Mucosa of descending colon (tissue), 3 donors: Measurements from ENCODE around the gene HEXIM2. TPM values are rescaled to one million over a fixed set of nuclear protein-coding genes. Genes with fewer than 3 reads are reported as not detected.
A peak's percentile ranks its signal among the peaks of the same experiment; 100 is the strongest.

Source experiments
- ATAC-seq: fragments of 200-7000 bp; cut with Tn5 transposase; one replicate; pipeline ENCODE4 v1.9.1; 2020; ENCODE audit warnings: mild to moderate bottlenecking, moderate library complexity
- DNase-seq, 3 donors: peaks; one replicate each; pipeline ENCODE4 v3.0.0-alpha.2; 2020
- H3K36me3 ChIP-seq: fragments of 200-600 bp; one replicate; pipeline ENCODE4 v1.8.0; 2021; ENCODE audit warnings: low read depth, mild to moderate bottlenecking
- H3K4me1 ChIP-seq: fragments of 200-600 bp; one replicate; pipeline ENCODE4 v1.8.0; 2021; ENCODE audit warnings: low read depth, mild to moderate bottlenecking
- H3K4me3 ChIP-seq: fragments of 200-600 bp; one replicate; pipeline ENCODE4 v1.8.0; 2021; ENCODE audit warnings: mild to moderate bottlenecking
- H3K9me3 ChIP-seq: fragments of 200-600 bp; one replicate; pipeline ENCODE4 v1.8.0; 2021; ENCODE audit warnings: mild to moderate bottlenecking
- CTCF ChIP-seq: fragments of 200-600 bp; IDR thresholded peaks from one replicate; pipeline ENCODE4 v1.8.0; 2022; ENCODE audit warnings: antibody characterized with exemption, mild to moderate bottlenecking
- intact Hi-C, 2 donors: fragments of 100-400 bp; cut with DNase I in 1 of 2; cut with micrococcal nuclease in 1 of 2; formaldehyde crosslinking; loops; one replicate each; pipeline versions ENCODE4 v1.11.0 to v1.11.1; 2022; cut with DNase I, micrococcal nuclease
- total RNA-seq, 3 donors: library from RNA; stranded (reverse); fragmentation: NEBNext Ultra II Directional in 2 of 3; extraction: Animal tissue kit (Norgen Biotek cat#: 25700) in 2 of 3; gene quantifications; one replicate each; pipeline versions ENCODE4 v1.2.1 to v1.2.4, GENCODE V29; 2021 to 2023
- donor health status: DM: no; HTN: no; CAD: no; lungs with moderate emphysema.
- donor health status: DM: no; HTN: no; CAD: no.
- donor health status: DM: no; HTN: yes; CAD: no.

The HEXIM2 gene
- total RNA-seq, 3 donors from 2014 or later, result 3.9 to 9.6 (median 4.5) TPM

- H3K4me3 ChIP-seq, result no peak overlapping the region
- ATAC-seq (peak; percentile 60), DNase-seq (peak; percentile 49 to 72 (median 50))
- no peak for TF ChIP-seq CTCF
- H3K4me1 ChIP-seq, result peaks cover 29% of the 10 kb centered on the region
- H3K36me3 ChIP-seq, result no peaks in the 10 kb centered on the region
- no peaks in the 10 kb centered on the region for H3K9me3 ChIP-seq
- intact Hi-C loops, result no loop called here
These were observed 9.3 kb downstream of the HEXIM2 start for GRCh38 chr17:45170931-45171337.

DNA sequence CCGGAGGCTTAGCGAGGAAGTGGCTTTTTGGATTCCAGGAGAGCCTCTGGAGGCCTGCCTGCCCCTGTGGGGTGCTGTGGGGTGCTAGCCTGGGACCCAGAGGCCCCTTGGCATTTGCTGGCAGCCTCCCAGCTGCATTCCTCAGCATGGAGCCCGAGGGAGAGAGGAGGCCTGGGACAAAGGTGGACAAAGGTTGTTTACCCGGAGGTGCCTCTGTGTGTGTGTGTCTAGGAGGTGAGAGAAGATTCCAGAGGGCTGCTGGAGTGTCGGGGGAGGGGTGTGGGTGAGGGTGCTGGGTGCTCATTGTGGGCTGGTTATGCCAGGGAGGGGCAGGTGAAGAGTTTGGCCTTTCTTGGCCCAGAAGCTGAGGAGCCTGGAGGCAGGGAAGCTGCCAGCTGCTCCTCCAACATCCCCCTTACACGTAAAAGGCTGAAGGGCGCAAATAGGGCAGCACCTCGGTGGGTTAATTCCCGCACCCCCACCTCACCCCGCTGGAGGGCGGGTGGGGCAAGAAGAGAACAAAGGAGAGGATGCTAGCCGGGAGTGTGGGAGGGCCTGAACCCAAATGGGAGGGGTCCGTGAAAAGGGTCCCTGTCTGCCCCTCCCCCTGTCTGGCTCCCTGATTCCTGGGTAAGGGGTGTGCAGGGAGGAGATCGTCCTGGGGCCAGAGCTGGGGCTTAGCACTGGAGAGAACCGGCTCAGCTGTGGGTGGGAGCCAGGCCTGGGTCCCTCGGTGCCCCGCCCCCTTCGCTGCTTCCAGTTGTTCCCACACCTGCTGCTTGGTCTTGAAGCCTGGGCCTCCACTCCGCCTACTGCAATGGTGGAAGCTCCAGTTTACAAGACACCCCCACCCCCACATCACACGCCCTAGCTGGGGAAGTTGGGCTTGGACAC lies 9.9 kb downstream of the HEXIM2 start:
- Histone ChIP-seq H3K4me1 (peaks cover 35% of the 10 kb centered on the region), H3K9me3 (no peaks in the 10 kb centered on the region), H3K4me3 (no peak overlapping the region), H3K36me3 (no peaks in the 10 kb centered on the region)
- ATAC-seq (peak; percentile 59), DNase-seq (peak; percentile 60 to 64 (median 62))
- intact Hi-C loops, result no loop called here
- no peak for TF ChIP-seq CTCF

DNA sequence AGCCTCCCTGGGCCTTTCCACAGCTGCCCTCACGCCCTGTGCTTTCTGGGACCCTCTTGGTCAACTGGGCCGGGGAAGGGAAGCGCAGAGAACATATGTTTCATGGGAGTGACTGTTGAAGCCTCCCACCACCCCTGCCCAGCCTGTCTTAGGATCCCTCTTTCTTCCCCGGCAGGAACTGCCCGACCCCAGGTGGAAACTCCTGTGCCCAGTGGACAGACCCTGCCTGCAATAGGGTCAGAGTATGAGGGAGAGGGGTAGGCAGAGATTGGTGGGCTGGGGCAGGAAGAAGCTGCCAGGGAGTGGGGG lies 10.5 kb downstream of the HEXIM2 start:
- Histone ChIP-seq H3K9me3 (no peaks in the 10 kb centered on the region), H3K4me1 (peaks cover 36% of the 10 kb centered on the region), H3K36me3 (no peaks in the 10 kb centered on the region), H3K4me3 (no peak overlapping the region)
- intact Hi-C loops, result no loop called here
- DNase-seq (no peak), ATAC-seq (no peak)
- no peak for TF ChIP-seq CTCF

- H3K9me3 ChIP-seq, result no peaks in the 10 kb centered on the region
- H3K4me3 ChIP-seq, result no peak overlapping the region
- ATAC-seq (peak; percentile 74), DNase-seq (peak; percentile 79 to 82 (median 81))
- no peak for TF ChIP-seq CTCF
- H3K36me3 ChIP-seq, result no peaks in the 10 kb centered on the region
- intact Hi-C loops, result no loop called here
- H3K4me1 ChIP-seq, result peaks cover 36% of the 10 kb centered on the region
These were observed 11.0 kb downstream of the HEXIM2 start for GRCh38 chr17:45172541-45173286.

DNA sequence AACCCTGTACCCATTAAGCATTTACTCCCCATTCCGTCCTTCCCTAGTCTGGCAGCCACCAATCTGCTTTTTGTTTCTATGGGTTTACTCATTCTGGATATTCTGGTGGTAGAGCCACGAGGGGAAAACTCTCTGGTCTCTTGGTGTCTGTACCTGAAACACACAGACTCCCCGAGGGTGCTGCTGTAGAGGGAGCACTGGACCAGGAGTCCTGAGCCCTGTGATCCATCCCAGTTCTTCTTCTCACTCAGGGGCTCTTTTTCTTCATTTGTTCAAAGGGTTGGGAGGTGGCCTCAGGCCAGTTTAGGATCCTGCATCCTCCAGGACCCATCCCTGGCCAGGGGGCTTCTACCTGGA lies 14.1 kb downstream of the HEXIM2 start:
- no peaks in the 10 kb centered on the region for H3K36me3 ChIP-seq
- ATAC-seq, result no peak
- intact Hi-C loops, result no loop called here
- peaks cover 36% of the 10 kb centered on the region for H3K4me1 ChIP-seq
- no peak for DNase-seq
- TF ChIP-seq CTCF, result no peak
- no peak overlapping the region for H3K4me3 ChIP-seq
- H3K9me3 ChIP-seq, result no peaks in the 10 kb centered on the region
